Activated CD4-positive, alpha-beta T cell treated with anti-CD3 and anti-CD28 coated beads, Interleukin-2, amount 50 U/mL, for 48 hours (primary cell): ENCODE results near the gene DNAAF1.

Source experiments
- DNase-seq, 2 experiments: peaks; one replicate each; pipeline ENCODE4 v3.0.0-alpha.2; 2020

The DNAAF1 gene

GRCh38 chr16:84124257-84125073, 20.6 kb upstream of the DNAAF1 start:
- DNase-seq: no peak

DNA sequence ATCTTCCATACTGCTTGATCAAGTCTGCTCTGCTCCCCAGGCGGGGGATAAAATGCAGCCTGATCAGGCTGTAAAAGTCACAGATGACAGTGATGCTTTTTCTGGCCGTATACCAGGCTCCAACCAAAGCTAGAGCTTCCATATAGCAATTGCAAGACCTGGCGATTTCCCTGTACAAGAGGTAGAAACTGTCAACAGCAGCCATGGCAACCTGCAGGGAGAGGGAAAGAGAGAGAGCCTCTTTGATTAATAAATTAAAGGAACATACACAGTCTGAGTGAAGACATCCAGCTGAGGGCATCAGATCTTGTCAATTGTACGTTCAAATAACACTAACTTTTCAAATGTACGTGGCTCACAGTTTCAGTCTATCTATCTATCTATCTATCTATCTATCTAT, 14.0 kb upstream of the DNAAF1 start:
- DNase-seq: no peak

- DNase-seq: no peak
Measured at GRCh38 chr16:84132527-84133285, 12.4 kb upstream of the DNAAF1 start.

GRCh38 chr16:84136331-84137125, 8.6 kb upstream of the DNAAF1 start:
- DNase-seq: no peak

- DNase-seq: no peak
Measured at GRCh38 chr16:84137287-84137686, 7.8 kb upstream of the DNAAF1 start.

DNA sequence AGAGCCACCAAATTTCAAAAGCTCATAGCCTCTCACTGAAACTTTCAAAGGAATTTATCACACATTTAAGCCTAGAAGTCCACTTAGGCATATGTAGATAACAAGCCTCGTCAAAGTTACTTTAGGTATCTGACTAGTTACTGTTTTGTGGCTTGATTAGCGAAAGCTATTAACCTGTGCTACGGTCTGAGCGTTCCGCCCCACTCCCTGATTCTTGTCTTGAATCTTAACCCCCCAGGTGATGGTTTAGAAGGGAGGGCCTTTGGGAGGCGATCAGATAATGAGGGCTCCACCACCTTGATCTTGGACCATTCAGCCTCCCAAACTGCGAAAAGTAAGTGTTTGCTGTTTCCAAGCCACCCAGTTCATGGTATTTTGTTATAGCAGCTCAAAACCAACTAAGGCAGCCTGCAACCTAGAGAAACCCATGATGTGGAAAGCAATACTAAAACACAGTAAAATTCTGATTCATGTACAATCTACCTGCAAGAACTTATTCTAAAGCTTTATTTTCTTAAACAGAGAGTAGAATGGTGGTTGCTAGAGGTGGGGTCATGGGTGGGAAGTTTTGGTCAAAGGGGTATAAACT, 7.2 kb upstream of the DNAAF1 start:
- no peak for DNase-seq

GRCh38 chr16:84138500-84138823, 6.6 kb upstream of the DNAAF1 start:
- no peak for DNase-seq

DNA sequence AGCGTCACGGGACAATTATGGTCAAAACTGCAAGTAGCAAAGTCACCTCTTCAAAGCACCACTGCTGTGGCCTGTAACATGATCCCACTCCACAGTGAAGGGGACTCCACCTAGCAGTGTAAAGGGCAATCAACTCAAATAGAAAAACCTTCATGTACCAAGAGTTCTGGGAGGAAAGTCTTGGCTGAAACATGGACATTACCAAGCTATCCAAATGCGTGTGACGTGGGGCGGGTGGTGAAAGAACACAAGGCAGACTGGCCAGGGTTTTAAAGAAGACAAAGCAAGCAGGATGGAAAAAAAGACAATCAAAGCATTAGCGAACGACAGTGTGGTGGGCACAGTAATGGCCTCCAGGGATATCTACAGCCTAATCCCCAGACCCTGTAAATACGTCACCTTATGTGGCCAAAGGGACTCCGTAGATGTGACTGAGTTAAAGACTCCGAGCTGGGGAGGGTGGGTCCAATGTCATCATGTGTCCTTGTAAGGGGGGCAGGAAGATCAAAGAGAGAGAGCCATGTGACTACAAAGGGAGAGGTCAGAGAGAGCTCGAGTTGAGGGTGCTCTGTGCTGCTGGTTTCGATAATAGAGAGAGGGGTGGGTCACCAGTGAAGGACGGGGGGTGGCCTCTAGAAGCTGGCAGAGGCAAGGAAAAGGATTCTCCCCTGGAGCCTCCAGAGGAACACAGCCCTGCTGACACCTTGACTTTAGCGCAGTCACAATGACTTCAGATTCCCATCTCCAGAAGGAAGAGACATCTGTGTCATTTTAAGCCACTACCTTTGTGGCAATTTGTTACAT, 6.1 kb upstream of the DNAAF1 start:
- peak; percentile 36 to 48 for DNase-seq

DNA sequence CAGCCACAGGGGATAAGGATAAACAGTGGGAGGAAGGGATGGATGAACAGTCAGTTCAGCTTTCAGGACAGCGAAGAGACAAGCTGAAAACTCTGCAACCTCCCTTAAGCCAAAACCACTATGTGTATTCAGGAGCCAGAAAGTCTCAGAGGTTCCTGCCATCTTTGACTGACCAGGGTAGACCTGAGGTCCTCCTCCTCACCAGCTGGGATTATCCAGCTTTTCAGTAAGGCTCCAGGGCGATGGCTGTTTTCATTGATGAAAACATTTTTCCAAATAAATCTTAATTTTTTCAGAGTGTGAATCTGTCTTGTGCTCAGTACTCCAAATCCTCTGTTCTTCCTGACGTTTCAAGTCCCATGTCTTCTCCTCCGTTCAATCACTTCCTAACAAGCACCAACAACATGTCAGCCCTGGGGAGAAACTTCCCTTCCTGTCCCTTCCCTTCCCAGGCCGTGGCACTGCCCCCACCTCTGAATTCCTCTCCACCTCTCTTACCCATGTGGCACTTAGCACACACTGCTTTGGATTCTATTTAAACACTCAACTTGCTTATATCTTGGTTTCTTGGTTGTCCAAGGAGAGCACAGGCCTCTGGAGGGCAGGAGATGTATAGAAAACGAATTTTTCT, 5.4 kb upstream of the DNAAF1 start:
- DNase-seq: no peak

DNA sequence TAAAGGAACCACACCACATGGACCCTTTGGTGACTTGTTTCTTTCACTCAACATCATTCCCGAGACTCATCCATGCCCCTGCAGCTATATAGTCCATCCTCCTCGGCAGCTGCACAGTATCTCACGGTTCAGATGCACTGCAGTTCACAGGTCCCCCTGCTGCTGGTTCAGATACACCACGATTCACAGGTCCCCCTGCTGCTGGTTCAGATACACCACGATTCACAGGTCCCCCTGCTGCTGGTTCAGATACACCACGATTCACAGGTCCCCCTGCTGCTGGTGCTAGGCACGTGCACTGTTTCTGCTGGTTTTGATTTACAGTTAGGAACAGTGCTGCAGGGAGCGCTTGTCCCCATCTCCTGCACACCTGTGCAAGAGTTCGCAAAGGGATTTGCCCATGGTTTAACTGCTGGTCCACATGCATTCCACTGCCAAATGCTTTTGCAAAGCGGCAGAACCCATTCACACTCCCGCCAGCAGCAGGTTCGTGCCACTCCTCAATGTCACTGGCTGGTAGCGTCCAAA, 3.9 kb upstream of the DNAAF1 start:
- no peak for DNase-seq

DNA sequence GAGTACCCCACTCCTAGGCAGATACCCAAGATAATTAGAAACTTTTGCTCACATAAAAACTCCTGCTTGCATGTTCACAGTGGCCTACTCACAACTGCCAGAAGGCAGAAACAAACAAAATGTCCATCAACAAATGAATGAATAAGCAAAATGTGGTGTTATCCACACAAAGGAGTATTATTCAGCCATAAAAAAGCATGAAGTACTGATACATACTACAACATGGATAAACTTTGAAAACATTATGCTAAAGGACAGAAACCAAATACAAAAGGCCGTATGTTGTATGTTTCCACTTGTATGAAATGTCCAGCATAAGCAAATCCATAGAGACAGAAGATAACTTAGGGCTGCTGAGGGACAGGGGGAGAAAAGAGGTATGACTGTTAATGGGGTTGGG, 2.0 kb upstream of the DNAAF1 start:
- DNase-seq: no peak

- DNase-seq: no peak
Measured at GRCh38 chr16:84143784-84144199, 1.3 kb upstream of the DNAAF1 start.

- peak; percentile 50 to 61 for DNase-seq
Measured at GRCh38 chr16:84144209-84144858, 774 bp upstream of the DNAAF1 start.

- DNase-seq: no peak
Measured at GRCh38 chr16:84150926-84151325, 5.8 kb downstream of the DNAAF1 start.

- no peak for DNase-seq
Measured at GRCh38 chr16:84153660-84154214, 8.6 kb downstream of the DNAAF1 start.

- no peak for DNase-seq
Measured at GRCh38 chr16:84155226-84155625, 10.1 kb downstream of the DNAAF1 start.

DNA sequence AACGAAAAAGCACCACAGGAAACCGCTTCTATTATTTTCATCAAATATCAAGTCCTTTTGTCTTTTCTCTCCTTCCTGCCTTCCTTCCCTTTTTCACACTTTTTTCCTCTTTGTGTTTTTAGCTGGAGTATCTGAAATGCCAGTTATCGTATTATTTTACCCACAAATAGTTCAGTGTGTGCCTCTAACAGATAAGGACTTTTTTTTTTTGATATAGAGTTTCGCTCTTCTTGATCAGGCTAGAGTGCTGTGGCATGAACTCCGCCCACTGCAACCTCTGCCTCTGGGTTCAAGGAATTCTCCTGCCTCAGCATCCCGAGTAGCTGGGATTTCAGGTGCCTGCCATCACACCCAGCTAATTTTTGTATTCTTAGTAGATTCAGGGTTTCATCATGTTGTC, 10.7 kb downstream of the DNAAF1 start:
- DNase-seq: no peak

GRCh38 chr16:84156342-84156784, 11.3 kb downstream of the DNAAF1 start:
- DNase-seq: no peak

GRCh38 chr16:84159007-84159406, 13.9 kb downstream of the DNAAF1 start:
- DNase-seq: no peak

DNA sequence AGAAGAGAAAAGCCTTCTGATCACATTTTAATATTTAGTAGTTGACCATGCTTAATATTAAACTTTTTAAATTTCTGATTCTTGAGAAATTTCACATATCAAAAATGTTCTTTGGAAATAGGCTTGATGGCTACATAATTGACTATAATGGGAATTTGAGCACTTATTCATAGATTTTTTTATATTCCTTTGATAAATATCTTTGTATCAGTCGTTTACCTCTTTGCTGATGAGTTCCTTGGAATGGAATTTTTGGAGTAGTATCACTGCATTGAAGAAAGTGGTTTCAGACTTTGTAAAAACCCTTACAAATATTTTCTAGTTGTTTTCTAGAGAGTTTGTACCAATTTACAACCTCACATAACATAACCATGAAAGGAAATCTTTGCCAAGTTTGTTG, 14.7 kb downstream of the DNAAF1 start:
- no peak for DNase-seq

- DNase-seq: no peak
Measured at GRCh38 chr16:84161037-84161436, 15.9 kb downstream of the DNAAF1 start.
